ENCODE data around the gene ZNF529. TPM values are rescaled to one million over a fixed set of nuclear protein-coding genes. Genes with fewer than 3 reads are reported as not detected.
"Not testable (repeated sequence)": the region's sequence is repeated elsewhere in the genome, so short reads cannot be mapped to it uniquely, and the experiment has no call there.

ZNF529 gene
- total RNA-seq = 28.1 TPM

DNA sequence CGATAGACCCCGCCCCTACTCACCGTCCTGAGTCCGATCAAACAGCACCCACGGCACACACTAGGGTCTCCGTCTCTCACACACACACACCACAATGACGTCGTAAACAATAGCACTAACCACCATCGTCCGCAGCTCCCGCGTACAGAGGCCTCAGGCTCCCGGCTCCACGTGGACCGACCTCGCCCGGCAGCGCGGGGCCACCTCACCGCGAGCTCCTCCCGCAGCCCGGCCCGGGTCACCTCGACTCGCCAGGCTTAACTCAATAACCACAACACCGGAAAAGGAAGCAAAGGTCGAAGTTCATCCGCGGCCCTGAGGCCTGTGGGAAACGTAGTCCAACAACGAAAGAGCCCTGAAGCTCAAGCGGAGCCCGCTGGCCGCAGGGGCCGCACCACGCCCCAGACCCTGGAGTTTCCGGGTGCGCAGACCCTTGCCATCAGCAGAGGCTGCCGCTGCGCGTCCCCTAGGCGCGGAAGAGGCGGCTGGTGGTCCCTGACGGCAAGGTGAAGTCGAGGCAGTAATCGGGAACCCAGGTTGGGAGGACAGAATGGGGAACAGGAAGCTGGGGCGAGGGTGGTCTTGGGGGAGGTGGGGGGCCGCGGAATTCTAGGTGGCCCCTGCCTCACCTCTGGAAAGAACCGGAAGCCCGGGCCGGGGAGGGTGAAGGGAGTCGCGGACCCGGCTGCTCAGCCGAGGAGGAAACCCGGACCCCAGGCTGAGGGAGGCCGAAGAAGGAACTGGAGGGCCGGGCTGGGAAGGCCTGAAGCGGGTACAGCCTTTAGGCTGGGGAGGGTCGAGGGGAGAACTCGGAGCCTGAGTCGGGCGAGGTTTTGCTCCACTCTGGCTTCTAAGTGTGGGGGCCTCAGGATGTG is at the start of gene ZNF529:
ZNF529 (minus strand) TSS at position 273 of the 875 bp plus-strand sequence. CDS start 946 bp downstream, outside the sequence.
- intact Hi-C loops (cut with DNase I) = no loop called here
- peak; percentile 91 for DNase-seq (ENCODE audit: low spot score)
- peak; percentile 100 for ATAC-seq

DNA sequence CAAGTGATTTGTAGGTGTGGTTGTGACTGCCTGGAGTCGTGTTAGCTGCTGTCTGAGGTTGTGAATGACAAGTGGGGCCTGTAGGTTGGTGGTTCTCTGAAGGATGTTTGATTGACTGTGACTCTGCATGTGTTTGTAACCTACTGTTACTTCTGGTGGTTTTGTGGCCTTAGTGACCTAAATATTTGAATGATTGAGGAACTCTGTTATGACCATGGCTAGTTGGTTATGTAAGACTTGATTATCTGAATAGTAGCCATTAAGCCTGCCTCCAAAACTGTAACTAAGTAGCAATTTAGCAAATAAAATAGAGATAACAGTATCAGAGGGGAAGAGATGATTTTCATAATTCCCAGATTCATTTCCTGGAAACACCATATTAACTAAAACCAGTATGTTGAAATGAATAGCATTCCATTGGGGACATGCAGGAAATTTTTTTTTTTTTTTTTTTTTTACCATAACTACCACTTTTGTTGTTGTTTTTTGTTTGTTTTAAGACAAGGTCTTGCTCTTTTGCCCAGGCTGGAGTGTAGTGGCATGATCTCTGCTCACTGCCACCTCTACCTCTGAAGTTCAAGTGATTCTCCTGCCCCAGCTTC is 32.9 kb upstream of the ZNF529 start:
- no peak for ATAC-seq
- DNase-seq (ENCODE audit: low spot score) = no peak
- intact Hi-C loops (cut with DNase I) = no loop called here

DNA sequence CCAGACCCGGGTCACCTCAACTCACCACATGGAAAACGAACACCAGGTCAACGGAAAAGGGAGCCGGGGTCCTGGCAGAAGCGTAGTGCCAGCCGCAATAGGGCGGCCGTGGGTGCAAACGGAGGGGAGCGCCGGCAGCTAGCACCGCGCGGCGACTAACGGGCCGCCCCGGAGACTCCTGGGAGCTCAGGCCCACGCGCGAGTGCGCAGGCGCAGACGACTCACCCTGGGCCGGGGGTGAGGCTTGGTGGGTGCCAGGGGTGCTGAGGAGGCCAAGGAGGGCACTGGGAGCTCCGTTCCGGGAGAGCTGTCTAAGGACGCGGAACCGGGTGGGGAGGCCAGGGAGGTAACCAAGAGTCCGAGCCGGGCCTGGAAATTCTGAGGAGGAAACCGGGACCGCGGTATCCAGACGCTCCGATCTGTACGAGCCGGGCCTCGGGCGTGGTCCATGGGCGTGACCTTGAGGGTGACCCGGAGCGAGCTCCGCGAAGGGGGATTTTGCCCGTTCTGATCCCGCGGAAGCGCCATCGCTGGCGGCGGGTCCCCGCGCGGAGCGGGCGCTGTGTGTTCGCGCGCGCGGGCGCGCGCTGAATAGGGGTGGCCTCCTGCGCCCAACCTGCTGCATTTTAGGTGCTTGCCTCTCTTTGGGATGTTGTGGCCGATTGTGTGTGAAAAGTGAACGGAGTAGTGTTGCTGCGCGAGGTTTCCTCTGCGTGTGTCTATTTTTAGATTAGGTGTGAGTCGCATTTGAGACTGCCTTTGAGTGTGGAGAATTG is 32.2 kb upstream of the ZNF529 start, which contains the start of gene ZNF382:
ZNF382 (plus strand) TSS at position 213 of the 776 bp plus-strand sequence. CDS start 4,602 bp downstream, outside the sequence.
- intact Hi-C loops (cut with DNase I) = no loop called here
- peak; percentile 83 for DNase-seq (ENCODE audit: low spot score)
- ATAC-seq = peak; percentile 98

DNA sequence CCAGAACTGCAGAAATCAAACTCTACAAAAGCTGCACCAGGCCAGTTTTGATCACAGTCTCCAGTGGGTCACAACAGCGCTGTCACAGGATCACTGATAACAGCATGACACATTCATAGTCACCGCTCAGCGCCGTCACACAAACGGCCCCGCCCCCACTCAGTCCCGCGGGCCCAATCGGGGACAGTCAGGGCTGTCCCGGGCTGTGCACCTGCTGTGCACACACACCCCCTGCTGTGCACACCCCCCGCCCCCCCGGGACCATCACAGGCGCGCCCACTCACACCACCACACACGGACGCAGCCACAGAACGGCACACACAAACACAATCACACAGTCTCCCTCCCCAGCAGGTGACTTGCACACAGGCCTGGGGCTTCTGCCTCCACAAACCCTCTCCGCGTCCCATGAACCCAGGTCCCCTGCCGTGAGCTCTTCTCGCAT is 31.6 kb upstream of the ZNF529 start:
- peak; percentile 82 for ATAC-seq
- intact Hi-C loops (cut with DNase I) = no loop called here
- peak; percentile 65 for DNase-seq (ENCODE audit: low spot score)

DNA sequence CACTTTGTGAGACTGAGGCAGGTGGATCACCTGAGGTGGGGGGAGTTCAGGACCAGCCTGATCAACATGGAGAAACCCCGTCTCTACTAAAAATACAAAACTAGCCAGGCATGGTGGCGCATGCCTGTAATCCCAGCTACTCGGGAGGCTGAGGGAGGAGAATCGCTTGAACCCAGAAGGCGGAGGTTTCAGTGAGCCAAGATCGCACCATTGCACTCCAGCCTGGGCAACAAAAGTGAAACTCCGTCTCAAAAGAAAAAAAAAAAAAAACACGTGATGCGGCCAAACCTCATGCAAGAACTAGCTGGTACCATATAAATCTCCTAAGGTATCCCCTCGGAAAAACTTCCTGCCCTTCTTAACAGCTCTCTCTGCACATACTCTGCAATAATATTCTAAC is 29.6 kb upstream of the ZNF529 start:
- DNase-seq (ENCODE audit: low spot score); intact Hi-C loops (cut with DNase I); ATAC-seq: not testable (repeated sequence)

DNA sequence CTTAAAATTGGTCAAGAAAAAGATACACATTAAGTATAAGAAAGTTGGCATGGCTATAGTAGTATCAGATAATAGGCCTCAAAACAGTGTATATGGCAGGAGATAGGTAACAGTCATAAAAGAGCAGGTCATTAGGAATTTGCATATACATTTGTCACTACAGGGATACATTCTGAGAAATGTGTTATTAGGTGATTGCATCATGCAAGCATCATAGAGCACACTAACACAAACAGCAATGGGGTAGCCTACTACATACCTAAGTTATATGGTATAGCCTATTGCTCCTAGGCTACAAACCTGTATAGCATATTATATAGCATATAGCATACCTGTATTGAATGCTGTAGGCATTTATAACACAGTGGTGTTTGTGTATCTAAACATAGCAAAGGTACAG is 6.2 kb upstream of the ZNF529 start:
- intact Hi-C loops (cut with DNase I) = no loop called here

DNA sequence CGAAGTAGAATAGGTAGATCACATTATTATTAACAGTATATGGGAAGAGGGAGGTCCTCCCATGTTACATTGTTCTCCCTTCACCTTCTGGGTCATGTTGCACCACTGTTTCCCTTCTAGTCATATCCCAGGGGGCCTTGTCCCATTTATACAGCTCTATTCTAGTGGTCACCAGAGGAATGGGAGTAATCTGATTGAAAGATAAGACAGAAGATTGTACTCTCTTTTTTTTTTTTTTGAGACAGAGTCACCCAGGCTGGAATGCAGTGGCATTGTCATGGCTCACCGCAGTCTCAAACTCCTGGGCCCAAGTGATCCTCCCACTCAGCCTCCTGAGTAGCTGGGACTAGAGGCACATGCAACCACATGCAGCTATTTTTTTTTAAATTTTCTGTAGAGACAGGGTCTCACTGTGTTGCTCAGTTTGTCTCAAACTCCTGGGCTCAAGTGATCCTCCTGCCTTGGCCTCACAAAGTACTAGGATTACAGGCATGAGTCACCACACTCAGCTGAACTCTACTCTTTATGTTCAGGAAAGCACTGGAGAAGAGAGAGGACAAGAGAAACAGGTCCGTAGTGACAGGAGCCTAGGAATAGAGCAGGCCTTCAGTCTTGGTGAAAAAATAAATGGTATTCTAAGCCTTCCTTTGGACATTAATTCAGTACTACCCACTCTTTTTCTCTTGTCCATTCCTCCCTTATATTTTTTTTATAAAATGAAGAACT is 4.3 kb upstream of the ZNF529 start:
- DNase-seq (ENCODE audit: low spot score) (no peak), ATAC-seq (no peak)
- intact Hi-C loops (cut with DNase I) = no loop called here

More for the DNA sequence above, 6.2 kb upstream of the ZNF529 start:
- DNase-seq (ENCODE audit: low spot score) = no peak
- no peak for ATAC-seq

DNA sequence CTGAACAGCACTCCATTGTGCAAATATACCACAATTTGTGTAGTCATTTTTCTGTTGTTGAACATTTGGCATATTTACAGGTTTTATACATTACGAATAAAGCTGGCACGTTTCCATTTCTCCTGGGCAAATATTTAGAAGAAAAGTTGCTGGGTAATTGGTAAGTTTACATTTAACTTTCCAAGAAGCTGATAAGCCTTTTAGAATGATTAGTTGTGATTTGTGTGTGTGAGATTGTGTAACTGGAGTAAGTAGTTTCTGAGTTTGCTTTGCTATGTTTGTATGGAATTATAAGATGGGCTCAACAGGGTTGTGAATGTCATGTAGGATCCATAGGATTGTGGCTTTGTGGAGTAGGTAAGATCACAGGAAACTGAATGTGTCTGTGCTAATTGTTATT is 1.6 kb upstream of the ZNF529 start:
- intact Hi-C loops (cut with DNase I) = no loop called here
- no peak for ATAC-seq
- no peak for DNase-seq (ENCODE audit: low spot score)

DNA sequence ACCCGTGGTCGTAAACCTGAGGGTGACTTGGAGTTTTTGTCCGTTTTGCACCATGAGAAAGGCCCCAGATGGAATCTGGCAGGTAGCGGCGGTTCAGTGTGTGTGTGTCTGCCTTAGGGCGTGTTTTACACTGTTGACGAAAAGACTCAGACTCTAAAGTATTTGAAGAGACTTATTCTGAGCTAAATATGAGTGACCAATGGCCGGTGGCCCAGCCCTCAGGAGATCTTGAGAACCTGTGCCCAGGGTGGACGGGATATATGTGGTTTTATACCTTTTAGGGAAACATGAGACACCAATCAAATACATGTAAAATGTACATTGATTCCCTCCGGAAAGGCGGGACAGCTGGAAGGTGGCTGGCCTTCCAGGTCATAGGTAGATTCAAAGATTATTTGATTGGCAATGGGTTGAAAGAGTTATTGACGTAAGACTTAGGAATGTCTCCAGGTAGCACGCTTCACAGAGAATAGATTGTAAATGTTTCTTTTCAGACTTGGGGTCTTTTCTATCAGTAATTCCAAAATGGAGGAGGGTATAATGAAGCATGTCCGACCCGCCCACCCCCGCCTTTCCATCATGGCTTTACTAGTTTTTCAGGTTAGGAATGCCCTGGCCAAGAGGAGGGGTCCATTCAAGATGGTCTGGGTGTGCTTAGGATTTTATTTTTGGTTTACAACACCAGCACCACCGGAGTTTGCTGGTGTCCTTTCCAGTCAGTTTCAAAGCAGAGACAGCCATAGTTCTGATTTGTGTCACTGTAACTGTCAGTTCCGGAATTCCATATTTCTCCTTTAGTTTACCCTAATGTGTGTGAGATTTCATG is 1.0 kb upstream of the ZNF529 start:
- no peak for DNase-seq (ENCODE audit: low spot score)
- intact Hi-C loops (cut with DNase I) = no loop called here
- ATAC-seq = peak; percentile 17

DNA sequence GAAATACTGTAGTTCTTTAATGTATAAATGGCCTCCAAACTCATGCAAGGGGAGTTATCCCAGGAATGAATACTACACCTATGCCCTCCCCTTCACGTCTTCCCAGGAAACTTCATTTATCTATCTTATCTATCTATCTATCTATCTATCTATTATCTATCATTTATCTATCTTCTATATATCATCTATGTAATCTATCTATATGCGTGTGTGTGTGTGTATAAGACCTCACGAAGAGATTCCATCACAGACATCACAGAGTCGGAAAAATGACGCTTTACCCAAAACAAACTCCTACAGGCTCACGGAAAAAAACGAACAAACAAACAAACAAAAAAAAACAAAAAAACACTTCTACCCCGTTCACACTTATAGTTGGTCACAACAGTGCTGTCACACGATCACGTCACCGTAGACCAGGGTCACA is 486 bp downstream of the ZNF529 start:
- ATAC-seq (no peak), DNase-seq (ENCODE audit: low spot score) (no peak)
- intact Hi-C loops (cut with DNase I) = no loop called here

DNA sequence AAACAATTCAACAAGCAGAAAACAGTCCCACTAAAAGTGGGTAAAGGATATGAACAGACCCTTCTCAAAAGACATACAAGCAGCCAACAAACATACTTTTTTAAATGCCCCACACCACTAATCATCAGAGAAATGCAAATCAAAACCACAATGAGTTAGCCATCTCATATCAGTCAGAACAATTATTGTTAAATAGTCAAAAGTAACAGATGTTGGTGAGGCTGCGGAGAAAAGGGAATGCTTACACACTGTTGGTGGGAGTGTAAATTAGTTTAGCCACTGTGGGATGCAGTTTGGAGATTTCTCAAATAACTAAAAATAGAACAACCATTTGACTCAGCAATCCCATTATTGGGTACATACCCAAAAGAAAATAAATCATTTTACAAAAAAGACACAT is 8.7 kb downstream of the ZNF529 start:
- ATAC-seq = no peak
- no peak for DNase-seq (ENCODE audit: low spot score)
- intact Hi-C loops (cut with DNase I) = no loop called here

DNA sequence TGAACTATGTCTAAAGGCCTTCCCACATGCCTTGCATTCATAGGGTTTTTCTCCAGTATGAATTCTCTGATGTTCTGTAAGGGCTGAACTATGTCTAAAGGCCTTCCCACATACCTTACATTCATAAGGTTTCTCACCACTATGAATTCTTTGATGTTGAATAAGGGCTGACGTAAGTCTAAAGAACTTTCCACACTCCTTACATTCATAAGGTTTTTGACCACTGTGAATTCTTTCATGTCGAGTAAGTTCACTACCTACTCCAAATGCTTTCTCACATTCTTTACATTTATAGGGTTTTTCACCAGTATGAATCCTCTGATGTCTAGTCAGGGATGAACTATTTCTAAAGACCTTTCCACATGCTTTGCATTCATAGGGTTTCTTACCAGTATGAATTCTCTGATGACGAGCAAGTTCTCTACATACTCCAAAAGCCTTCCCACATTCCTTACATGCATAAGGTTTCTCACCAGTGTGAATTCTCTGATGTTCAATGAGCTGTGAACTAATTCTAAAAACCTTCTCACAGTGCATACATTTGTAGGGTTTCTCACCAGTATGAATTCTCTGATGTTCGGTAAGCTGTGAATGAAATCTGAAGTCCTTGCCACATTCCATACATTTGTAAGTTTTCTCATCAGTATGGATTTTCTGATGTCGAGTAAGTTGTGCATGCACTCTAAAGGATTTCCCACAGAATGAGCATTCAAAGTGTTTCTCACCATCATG is 25.9 kb downstream of the ZNF529 start:
- ATAC-seq (no peak), DNase-seq (ENCODE audit: low spot score) (no peak)
- intact Hi-C loops (cut with DNase I) = no loop called here

DNA sequence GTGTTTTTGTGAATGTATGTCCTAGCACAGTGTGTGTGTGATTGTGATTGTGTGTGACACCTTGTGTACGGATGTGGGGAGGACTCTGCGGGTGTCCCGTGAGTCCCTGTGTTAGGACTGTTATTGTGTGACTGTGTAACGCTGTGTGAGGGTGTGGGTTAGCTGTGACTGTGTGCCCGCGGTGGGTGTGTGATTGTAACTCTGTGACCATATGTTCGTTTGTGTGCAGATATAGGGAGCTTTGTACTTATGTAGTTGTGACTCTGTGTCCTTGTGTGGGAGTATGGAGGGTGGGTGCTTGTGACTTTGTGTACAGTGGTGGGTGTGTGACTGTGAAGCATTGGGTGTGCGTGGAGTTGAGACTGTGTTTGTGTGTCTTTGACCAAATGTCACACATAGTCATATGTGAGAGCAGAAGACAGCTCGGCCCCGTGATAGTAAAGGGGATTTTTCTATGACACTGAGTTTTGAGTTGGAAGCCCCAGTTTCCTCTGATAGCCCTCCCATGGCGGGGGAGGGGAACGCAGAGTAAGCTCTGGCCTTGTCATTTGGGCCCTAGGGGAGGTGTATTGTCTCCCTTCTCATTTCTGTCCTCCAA is 44.1 kb downstream of the ZNF529 start:
- intact Hi-C loops (cut with DNase I) = no loop called here
- DNase-seq (ENCODE audit: low spot score) (no peak), ATAC-seq (peak; percentile 6)

DNA sequence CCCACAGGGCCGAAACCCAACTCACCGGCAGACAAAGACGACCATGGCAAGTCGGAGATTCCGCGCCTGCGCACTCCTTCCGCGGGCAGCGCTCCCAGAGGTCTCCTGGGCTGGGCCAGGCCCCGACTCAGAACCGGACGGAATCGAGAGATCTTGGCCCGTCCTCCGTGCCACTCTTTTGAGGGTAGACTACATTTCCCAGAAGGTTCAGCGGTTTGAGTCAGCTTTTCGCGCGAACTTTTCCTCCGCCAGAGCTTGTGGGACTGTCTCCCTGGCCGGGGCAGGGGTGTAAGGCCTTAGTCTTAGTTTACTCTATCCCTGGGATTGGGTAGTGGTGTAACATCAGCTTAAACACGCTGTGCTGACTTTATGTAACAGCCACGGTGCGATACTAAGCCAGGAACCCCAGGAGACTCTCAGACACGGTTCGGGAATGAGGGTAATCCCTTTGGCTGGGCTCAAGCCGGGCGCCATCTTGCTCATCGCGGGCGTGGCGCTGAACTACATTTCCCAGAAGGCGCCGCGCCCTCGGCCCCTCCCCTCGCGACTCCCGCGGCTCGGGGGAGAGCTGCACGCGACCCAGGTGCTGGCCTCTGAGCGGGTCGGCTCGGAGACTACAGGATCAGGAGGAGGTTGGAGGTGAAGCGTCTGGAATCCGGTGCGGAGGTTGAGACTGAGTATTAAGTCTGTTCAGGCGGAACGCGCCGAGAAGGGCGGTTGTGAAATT is 44.7 kb downstream of the ZNF529 start, which contains the start of gene ZNF260:
ZNF260 (minus strand) TSS at position 78 of the 727 bp plus-strand sequence. CDS start 13,033 bp downstream, outside the sequence.
- intact Hi-C loops (cut with DNase I) = no loop called here
- DNase-seq (ENCODE audit: low spot score) (peak; percentile 98), ATAC-seq (peak; percentile 99)

DNA sequence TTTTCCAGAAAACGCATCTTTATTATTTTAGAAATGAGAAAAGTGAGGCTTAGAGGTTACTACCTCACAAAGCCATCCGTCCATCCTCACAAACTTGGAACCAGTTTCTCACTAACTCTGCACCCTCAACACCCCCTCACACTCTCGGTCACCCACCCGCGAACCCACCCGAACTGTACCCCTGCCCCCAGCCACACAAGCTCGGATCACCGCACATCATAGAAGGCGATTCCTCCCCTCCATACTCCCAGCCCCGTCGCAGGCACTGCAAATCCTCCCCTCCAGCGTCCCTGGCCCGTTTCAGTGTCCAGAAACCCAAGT is 45.3 kb downstream of the ZNF529 start:
- ATAC-seq = no peak
- intact Hi-C loops (cut with DNase I) = no loop called here
- DNase-seq (ENCODE audit: low spot score) = no peak

DNA sequence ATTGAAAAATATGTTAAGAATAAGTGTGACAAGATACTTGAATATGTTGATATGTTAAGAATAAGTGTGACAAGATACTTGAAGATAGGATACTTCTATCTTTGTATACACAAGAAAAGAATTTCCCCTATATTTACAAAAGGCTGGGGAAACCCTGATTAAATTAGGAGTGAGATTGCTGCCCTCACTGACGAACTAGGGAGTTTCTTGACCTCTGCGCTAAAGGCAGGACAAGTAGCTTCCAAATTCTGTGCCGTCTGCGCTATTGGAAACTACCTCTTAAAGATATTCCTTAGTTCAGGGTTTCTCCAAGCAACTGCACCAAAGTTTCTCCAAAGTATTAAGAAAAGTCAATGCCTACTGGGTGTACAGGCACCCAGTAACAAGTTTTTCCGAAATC is 45.8 kb downstream of the ZNF529 start:
- no peak for DNase-seq (ENCODE audit: low spot score)
- intact Hi-C loops (cut with DNase I) = no loop called here

More for the DNA sequence above, 45.8 kb downstream of the ZNF529 start:
- ATAC-seq = no peak

Data from sciatic nerve (tissue), 2 donors.